Measurements from ENCODE around the gene ATP8A1.
"Not testable (repeated sequence)": the region's sequence is repeated elsewhere in the genome, so short reads cannot be mapped to it uniquely, and the experiment has no call there.

ATP8A1 gene

GRCh38 chr4:42461216-42461615 lies 195.7 kb downstream of the ATP8A1 start:
- not testable (repeated sequence) for DNase-seq

- DNase-seq: peak; percentile 45
These were observed 196.9 kb downstream of the ATP8A1 start for GRCh38 chr4:42460043-42460442.

GRCh38 chr4:42458657-42459056 lies 198.2 kb downstream of the ATP8A1 start:
- no peak for DNase-seq

GRCh38 chr4:42454755-42455420 lies 202.0 kb downstream of the ATP8A1 start:
- DNase-seq: no peak

GRCh38 chr4:42453612-42454011 lies 203.3 kb downstream of the ATP8A1 start:
- DNase-seq: no peak

- DNase-seq: no peak
These were observed 204.1 kb downstream of the ATP8A1 start for GRCh38 chr4:42452823-42453222.

GRCh38 chr4:42446823-42447222 lies 210.1 kb downstream of the ATP8A1 start:
- no peak for DNase-seq

- DNase-seq: peak; percentile 28
These were observed 211.9 kb downstream of the ATP8A1 start for GRCh38 chr4:42445038-42445437.

GRCh38 chr4:42442601-42443000 lies 214.3 kb downstream of the ATP8A1 start:
- DNase-seq: no peak

- DNase-seq: no peak
These were observed 216.8 kb downstream of the ATP8A1 start for GRCh38 chr4:42440083-42440482.

GRCh38 chr4:42436928-42437565 lies 219.9 kb downstream of the ATP8A1 start:
- DNase-seq: no peak

GRCh38 chr4:42428036-42428435 lies 228.9 kb downstream of the ATP8A1 start:
- DNase-seq: no peak

GRCh38 chr4:42425146-42426065 lies 231.5 kb downstream of the ATP8A1 start:
- DNase-seq: no peak

GRCh38 chr4:42420140-42420539 lies 236.8 kb downstream of the ATP8A1 start:
- no peak for DNase-seq

- DNase-seq: no peak
These were observed 239.4 kb downstream of the ATP8A1 start for GRCh38 chr4:42417550-42417949.

GRCh38 chr4:42416017-42416416 lies 240.9 kb downstream of the ATP8A1 start:
- DNase-seq: no peak

GRCh38 chr4:42415281-42415680 lies 241.6 kb downstream of the ATP8A1 start:
- DNase-seq: no peak

GRCh38 chr4:42412251-42412650 lies 244.7 kb downstream of the ATP8A1 start:
- DNase-seq: no peak

- no peak for DNase-seq
These were observed 245.1 kb downstream of the ATP8A1 start for GRCh38 chr4:42411803-42412202.

GRCh38 chr4:42410446-42410845 lies 246.5 kb downstream of the ATP8A1 start:
- DNase-seq: no peak

GRCh38 chr4:42404001-42404400 lies 252.9 kb downstream of the ATP8A1 start:
- DNase-seq: no peak

- no peak for DNase-seq
These were observed 255.7 kb downstream of the ATP8A1 start for GRCh38 chr4:42401171-42401570.

- DNase-seq: no peak
These were observed 257.5 kb downstream of the ATP8A1 start for GRCh38 chr4:42399393-42399792.

GRCh38 chr4:42398871-42399331 lies 258.0 kb downstream of the ATP8A1 start:
- DNase-seq: no peak

Measured in activated CD4-positive, alpha-beta T cell treated with anti-CD3 and anti-CD28 coated beads, Interleukin-2, Interleukin-6, amounts not matched to agents 100 ng/mL and 50 ng/mL, durations not matched to agents 16 hours and 8 hours (primary cell).